DMS153 treated with DMSO at 0.1 percent for 48 hours (cell line): ENCODE results near the gene THBS3.
A peak's percentile ranks its signal among the peaks of the same experiment; 100 is the strongest.
"Not testable (repeated sequence)": the region's sequence is repeated elsewhere in the genome, so short reads cannot be mapped to it uniquely, and the experiment has no call there.

ENCODE experiments used
- DNase-seq: peaks from one replicate; lab custom pipeline; 2025; ENCODE audit not compliant: unreplicated experiment; lab: John Stamatoyannopoulos, UW

Gene THBS3

GRCh38 chr1:155175281-155175926, 32.3 kb downstream of the THBS3 start:
- DNase-seq = no peak

- no peak for DNase-seq
Measured at GRCh38 chr1:155174324-155175280, 33.1 kb downstream of the THBS3 start.

DNA sequence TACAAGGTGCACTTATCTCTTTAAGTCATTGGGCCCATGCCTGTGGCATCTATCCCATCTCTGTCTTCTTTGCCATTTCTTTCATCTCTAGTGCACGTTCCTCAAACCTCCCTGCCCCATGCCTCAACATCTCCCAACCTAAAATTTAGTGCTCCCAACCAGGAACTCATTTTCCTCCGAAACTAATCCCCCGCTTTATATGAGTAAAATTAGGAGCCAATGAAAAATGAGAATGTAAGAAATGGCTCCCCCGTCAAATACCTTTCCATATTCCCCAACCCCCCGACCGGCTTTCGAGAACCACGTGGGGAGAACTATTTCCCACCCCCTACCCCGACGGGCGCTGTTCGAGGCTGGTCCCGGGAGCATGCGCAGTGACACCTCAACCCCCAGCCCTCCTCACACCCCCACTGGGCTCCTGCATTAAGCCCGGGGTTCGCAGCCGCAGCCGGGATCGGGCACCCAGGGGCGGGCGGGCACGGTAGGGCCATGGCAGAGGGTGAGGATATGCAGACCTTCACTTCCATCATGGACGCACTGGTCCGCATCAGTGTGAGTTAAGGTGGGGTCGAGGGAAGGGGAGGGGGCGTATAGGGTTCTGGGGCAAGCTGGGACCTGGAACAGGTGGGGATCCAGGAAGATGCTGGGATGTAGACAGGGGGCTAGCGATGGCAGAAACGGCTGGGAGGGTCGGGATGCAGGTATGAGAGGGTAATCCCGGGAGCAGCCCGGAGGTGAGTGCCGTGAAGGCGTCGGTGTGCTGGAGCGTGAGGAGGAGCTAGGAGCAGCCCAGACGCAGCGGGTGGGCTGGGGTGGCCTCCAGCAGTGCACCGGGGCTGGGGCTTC, 34.0 kb downstream of the THBS3 start, which contains the start of gene TRIM46:
Gene TRIM46 (plus strand): TSS at position 372 of the 846 bp plus-strand sequence. CDS start 118 bp downstream, at position 490.
- DNase-seq = peak; percentile 68

DNA sequence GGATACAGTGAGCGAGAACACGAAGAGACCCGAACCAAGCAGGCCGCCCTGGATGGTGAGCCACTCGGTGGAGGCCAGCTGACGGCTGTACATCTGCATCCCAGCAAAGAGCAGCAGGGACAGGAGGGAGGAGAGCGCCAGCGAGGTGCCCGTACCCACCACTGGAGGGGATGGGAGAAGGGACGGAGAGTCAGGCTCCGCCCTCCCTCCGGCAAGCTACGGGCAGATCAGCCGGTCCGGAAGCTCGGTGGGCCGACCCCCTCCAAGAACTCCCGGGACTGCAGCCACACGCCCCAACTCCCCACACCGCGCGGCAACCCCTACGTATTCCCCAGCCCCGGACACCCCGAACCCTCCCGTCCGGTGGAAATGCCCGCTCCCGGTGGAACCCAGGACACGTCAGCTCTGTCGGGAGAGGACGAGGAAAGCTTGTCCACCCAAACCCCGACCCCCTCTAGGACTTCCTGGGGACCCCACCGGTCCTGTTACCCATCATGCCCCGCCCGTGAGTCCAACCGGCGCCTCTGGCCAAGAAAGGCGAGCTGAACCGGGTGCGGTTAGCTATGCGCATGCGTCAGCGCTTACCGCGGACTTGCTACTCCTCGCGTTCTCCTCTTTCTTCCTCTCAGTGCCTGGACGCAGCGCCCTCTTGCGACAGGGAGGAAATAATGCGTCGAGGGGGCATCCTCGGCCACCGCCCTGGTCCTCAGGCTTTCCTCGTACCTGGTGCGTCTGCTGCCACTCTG, 34.8 kb downstream of the THBS3 start, which contains the start of gene KRTCAP2:
Gene KRTCAP2 (minus strand): TSS at position 573 of the 746 bp plus-strand sequence. CDS start 80 bp downstream, at position 493.
- peak; percentile 99 for DNase-seq

DNA sequence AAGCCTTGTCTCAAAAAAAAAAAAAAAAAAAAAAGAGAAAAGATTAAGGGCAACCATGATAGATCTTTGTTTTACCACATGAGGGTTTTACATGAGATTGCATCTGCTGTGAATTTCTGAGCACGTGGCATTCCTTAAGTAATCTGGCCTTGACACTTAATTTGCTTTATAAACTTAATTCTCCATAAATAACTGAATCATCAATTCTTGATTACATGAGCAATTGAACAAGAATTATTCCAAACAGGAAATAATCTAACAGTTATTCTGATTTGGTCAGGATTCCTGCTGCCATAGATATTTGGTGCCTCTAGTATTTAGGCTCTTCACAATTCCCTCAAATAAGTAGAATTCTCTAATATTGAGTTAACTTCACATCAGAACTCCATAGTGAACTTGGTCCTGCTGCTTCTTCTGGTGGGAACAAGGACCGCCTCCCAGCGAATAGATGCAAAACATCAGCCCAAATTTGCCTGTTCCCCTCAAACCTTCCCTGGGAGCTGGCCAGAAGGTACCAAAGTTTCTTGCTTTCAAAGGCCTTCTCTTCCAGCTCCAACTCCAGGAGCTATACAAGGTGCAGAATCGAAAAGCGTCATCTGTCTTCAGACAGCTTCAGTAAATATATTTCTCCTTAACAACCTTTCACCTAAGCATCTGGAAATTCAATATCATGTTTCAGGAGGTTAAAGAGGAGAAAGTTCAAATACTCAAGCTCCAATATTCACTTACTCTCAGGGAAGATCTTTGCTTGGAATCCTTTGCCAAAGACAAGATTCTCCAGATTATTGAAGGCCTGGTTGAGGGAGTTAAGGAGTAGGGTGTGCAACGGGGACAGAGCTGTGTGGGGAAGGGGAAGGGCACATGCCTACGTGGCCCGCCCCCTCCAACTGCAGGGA, 35.6 kb downstream of the THBS3 start:
- no peak for DNase-seq

- no peak for DNase-seq
Measured at GRCh38 chr1:155170806-155171205, 36.9 kb downstream of the THBS3 start.

GRCh38 chr1:155170101-155170785, 37.5 kb downstream of the THBS3 start:
- no peak for DNase-seq

- no peak for DNase-seq
Measured at GRCh38 chr1:155169541-155169940, 38.2 kb downstream of the THBS3 start.

- DNase-seq = no peak
Measured at GRCh38 chr1:155168456-155169210, 39.1 kb downstream of the THBS3 start.

- not testable (repeated sequence) for DNase-seq
Measured at GRCh38 chr1:155168105-155168445, 39.6 kb downstream of the THBS3 start.

- peak; percentile 93 for DNase-seq
Measured at GRCh38 chr1:155167166-155168104, 40.3 kb downstream of the THBS3 start.

GRCh38 chr1:155166471-155167165, 41.1 kb downstream of the THBS3 start:
- peak; percentile 44 for DNase-seq

GRCh38 chr1:155166051-155166470, 41.6 kb downstream of the THBS3 start:
- no peak for DNase-seq

- DNase-seq = not testable (repeated sequence)
Measured at GRCh38 chr1:155164625-155165024, 43.1 kb downstream of the THBS3 start.

DNA sequence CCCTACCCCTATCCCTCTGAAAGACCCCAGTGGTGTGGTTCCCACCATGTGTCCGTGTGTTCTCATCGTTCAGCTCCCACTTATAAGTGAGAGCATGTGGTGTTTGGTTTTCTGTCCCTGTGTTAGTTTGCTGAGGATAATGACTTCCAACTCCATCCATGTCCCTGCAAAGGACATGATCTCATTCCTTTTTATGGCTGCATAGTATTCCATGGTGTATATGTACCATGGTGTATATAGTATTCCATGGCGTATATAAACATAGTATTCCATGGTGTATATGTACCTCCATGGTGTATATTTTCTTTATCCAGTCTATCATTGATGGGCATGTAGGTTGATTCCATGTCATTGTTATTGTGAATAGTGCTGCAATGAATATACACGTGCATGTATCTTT, 43.9 kb downstream of the THBS3 start:
- DNase-seq = not testable (repeated sequence)

- not testable (repeated sequence) for DNase-seq
Measured at GRCh38 chr1:155162631-155163030, 45.1 kb downstream of the THBS3 start.
